ENCODE results near the gene KPNA3.

KPNA3 gene

DNA sequence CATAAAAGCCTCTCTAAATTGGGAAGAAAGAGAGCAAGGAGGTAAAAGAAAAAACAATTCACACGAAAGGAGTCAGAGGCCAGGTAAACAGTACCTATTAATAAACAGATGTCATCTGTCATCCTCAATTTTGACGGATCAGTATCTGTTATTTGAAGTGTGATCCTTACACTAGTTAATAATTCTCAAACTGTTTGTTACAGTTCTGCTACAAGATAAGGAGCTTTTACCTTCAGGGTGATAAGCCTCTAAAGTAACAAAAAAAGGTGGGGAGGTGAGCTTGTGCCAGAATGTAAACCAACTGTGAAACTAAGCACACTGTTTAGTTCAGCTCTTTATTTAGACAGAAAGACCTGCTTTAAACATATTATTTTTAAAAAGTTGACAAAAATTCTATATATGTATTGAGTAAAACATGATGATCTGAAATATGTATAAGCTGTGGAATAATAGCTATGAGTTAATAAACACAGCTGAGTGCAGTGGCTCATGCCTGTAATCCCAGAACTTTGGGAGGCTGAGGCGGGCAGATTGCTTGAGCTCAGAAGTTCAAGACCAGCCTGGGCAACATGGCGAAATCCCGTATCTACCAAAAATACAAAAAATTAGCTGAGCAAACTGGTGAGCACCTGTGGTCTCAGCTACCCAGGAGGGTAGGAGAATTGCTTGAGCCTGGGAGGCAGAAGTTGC, 52.8 kb downstream of the KPNA3 start:
- no peak overlapping the region for H3K4me3 ChIP-seq (replicated peaks; ENCODE audit: low read depth, low read length)
- no peaks in the 10 kb centered on the region for H3K36me3 ChIP-seq (ENCODE audit: control insufficient read depth, insufficient read depth, low read length)
- TF ChIP-seq, protein P1, sequence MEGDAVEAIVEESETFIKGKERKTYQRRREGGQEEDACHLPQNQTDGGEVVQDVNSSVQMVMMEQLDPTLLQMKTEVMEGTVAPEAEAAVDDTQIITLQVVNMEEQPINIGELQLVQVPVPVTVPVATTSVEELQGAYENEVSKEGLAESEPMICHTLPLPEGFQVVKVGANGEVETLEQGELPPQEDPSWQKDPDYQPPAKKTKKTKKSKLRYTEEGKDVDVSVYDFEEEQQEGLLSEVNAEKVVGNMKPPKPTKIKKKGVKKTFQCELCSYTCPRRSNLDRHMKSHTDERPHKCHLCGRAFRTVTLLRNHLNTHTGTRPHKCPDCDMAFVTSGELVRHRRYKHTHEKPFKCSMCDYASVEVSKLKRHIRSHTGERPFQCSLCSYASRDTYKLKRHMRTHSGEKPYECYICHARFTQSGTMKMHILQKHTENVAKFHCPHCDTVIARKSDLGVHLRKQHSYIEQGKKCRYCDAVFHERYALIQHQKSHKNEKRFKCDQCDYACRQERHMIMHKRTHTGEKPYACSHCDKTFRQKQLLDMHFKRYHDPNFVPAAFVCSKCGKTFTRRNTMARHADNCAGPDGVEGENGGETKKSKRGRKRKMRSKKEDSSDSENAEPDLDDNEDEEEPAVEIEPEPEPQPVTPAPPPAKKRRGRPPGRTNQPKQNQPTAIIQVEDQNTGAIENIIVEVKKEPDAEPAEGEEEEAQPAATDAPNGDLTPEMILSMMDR (IDR thresholded peaks at IDR 0.05; ENCODE audit: insufficient read depth, low read length, poor library complexity, severe bottlenecking): no peak

GRCh38 chr13:49733181-49733951, 59.1 kb downstream of the KPNA3 start:
- H3K27me3 ChIP-seq (replicated peaks; ENCODE audit: control insufficient read depth, insufficient read depth, low read length): no peaks in the 10 kb centered on the region
- TF ChIP-seq, protein P1 (IDR thresholded peaks at IDR 0.05; ENCODE audit: insufficient read depth, low read length, poor library complexity, severe bottlenecking): no peak
- H3K4me3 ChIP-seq (replicated peaks; ENCODE audit: low read depth, low read length): no peak overlapping the region
- H3K36me3 ChIP-seq (ENCODE audit: control insufficient read depth, insufficient read depth, low read length): no peaks in the 10 kb centered on the region; the same call in none of the 2 replicates
- no peak for DNase-seq (ENCODE audit: extremely low read depth, insufficient read length)

More for the DNA sequence above, 52.8 kb downstream of the KPNA3 start:
- no peaks in the 10 kb centered on the region for H3K27me3 ChIP-seq (replicated peaks; ENCODE audit: control insufficient read depth, insufficient read depth, low read length)
- no peak for DNase-seq (ENCODE audit: extremely low read depth, insufficient read length)

GRCh38 chr13:49731766-49732165, 60.7 kb downstream of the KPNA3 start:
- no peak overlapping the region for H3K4me3 ChIP-seq (replicated peaks; ENCODE audit: low read depth, low read length)
- TF ChIP-seq, protein P1 (IDR thresholded peaks at IDR 0.05; ENCODE audit: insufficient read depth, low read length, poor library complexity, severe bottlenecking): no peak
- no peak for DNase-seq (ENCODE audit: extremely low read depth, insufficient read length)
- no peaks in the 10 kb centered on the region for H3K27me3 ChIP-seq (replicated peaks; ENCODE audit: control insufficient read depth, insufficient read depth, low read length)
- no peaks in the 10 kb centered on the region; the same call in none of the 2 replicates for H3K36me3 ChIP-seq (ENCODE audit: control insufficient read depth, insufficient read depth, low read length)

DNA sequence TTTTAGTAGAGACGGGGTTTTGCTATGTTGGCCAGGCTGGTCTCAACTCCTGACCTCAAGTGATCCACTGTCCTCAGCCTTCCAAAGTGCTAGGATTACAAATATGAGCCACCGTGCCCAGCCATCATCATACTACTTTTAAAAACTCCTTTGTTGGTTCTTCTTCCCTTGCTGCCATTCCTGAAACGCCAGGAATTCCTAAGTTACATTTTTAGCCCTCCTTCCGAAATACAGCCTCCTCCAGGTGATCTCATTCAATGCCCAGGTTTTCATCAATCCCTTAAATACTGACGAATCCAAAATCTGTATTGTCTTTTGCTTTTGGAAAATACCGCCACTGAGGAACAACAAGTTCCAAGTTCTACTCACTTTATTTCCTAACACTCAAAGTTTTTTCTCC, 75.9 kb downstream of the KPNA3 start:
- Histone ChIP-seq H3K27me3 (replicated peaks; ENCODE audit: control insufficient read depth, insufficient read depth, low read length) (no peaks in the 10 kb centered on the region), H3K4me3 (replicated peaks; ENCODE audit: low read depth, low read length) (no peak overlapping the region), H3K36me3 (ENCODE audit: control insufficient read depth, insufficient read depth, low read length) (no peaks in the 10 kb centered on the region)
- TF ChIP-seq, protein P1 (IDR thresholded peaks at IDR 0.05; ENCODE audit: insufficient read depth, low read length, poor library complexity, severe bottlenecking): no peak
- DNase-seq (ENCODE audit: extremely low read depth, insufficient read length): no peak

- no peak for DNase-seq (ENCODE audit: extremely low read depth, insufficient read length)
- TF ChIP-seq, protein P1 (IDR thresholded peaks at IDR 0.05; ENCODE audit: insufficient read depth, low read length, poor library complexity, severe bottlenecking): no peak
- H3K4me3 ChIP-seq (replicated peaks; ENCODE audit: low read depth, low read length): no peak overlapping the region
- H3K27me3 ChIP-seq (replicated peaks; ENCODE audit: control insufficient read depth, insufficient read depth, low read length): no peaks in the 10 kb centered on the region
- H3K36me3 ChIP-seq (ENCODE audit: control insufficient read depth, insufficient read depth, low read length): peaks cover 2% of the 10 kb centered on the region; the same call in 1 of the 2 replicates
These were observed 77.7 kb downstream of the KPNA3 start for GRCh38 chr13:49714757-49715156.
